ENCODE results near the gene ARHGAP42.

Gene ARHGAP42

DNA sequence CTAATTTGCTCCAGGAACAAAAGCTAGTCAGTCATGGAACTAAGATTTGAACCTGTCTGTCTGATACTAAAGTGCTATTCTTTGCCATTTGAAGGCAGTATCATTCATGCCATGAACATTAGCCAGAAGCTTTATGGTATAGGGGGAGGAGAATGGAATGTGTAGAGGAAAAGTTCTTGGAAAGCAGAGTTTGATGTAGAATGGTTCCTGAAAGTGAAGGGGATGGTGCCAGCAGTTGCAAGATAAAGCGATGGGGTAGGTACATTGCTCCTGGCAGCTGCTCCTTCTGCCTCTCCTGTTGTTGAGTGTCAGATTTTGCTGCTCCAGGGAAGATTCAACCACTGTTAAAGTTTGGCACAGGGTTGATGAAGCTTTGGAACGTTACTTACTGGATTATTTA lies 53.4 kb downstream of the ARHGAP42 start:
- no peaks in the 10 kb centered on the region for H3K27me3 ChIP-seq (ENCODE audit: insufficient read depth, poor library complexity, severe bottlenecking)
- H3K4me3 ChIP-seq (replicated peaks; ENCODE audit: insufficient read depth, low read length) = no peak overlapping the region
- TF ChIP-seq, protein P1, sequence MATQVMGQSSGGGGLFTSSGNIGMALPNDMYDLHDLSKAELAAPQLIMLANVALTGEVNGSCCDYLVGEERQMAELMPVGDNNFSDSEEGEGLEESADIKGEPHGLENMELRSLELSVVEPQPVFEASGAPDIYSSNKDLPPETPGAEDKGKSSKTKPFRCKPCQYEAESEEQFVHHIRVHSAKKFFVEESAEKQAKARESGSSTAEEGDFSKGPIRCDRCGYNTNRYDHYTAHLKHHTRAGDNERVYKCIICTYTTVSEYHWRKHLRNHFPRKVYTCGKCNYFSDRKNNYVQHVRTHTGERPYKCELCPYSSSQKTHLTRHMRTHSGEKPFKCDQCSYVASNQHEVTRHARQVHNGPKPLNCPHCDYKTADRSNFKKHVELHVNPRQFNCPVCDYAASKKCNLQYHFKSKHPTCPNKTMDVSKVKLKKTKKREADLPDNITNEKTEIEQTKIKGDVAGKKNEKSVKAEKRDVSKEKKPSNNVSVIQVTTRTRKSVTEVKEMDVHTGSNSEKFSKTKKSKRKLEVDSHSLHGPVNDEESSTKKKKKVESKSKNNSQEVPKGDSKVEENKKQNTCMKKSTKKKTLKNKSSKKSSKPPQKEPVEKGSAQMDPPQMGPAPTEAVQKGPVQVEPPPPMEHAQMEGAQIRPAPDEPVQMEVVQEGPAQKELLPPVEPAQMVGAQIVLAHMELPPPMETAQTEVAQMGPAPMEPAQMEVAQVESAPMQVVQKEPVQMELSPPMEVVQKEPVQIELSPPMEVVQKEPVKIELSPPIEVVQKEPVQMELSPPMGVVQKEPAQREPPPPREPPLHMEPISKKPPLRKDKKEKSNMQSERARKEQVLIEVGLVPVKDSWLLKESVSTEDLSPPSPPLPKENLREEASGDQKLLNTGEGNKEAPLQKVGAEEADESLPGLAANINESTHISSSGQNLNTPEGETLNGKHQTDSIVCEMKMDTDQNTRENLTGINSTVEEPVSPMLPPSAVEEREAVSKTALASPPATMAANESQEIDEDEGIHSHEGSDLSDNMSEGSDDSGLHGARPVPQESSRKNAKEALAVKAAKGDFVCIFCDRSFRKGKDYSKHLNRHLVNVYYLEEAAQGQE (IDR thresholded peaks at IDR 0.05; ENCODE audit: insufficient replicate concordance, low read depth) = no peak
- TF ChIP-seq POLR2AphosphoS5 (IDR thresholded peaks at IDR 0.05; ENCODE audit: low read depth) (no peak), GABPA (IDR thresholded peaks at IDR 0.05; ENCODE audit: low read depth) (no peak), SPI1 (IDR thresholded peaks at IDR 0.05; ENCODE audit: borderline replicate concordance, low read depth) (no peak)
- TF ChIP-seq, protein P2, sequence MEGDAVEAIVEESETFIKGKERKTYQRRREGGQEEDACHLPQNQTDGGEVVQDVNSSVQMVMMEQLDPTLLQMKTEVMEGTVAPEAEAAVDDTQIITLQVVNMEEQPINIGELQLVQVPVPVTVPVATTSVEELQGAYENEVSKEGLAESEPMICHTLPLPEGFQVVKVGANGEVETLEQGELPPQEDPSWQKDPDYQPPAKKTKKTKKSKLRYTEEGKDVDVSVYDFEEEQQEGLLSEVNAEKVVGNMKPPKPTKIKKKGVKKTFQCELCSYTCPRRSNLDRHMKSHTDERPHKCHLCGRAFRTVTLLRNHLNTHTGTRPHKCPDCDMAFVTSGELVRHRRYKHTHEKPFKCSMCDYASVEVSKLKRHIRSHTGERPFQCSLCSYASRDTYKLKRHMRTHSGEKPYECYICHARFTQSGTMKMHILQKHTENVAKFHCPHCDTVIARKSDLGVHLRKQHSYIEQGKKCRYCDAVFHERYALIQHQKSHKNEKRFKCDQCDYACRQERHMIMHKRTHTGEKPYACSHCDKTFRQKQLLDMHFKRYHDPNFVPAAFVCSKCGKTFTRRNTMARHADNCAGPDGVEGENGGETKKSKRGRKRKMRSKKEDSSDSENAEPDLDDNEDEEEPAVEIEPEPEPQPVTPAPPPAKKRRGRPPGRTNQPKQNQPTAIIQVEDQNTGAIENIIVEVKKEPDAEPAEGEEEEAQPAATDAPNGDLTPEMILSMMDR (IDR thresholded peaks at IDR 0.05; ENCODE audit: insufficient read depth, low read length) = no peak
- no peak overlapping the region for H3K27ac ChIP-seq (replicated peaks)
- DNase-seq (ENCODE audit: low read depth in 1 of 2, low spot score in 1 of 2) = no peak

DNA sequence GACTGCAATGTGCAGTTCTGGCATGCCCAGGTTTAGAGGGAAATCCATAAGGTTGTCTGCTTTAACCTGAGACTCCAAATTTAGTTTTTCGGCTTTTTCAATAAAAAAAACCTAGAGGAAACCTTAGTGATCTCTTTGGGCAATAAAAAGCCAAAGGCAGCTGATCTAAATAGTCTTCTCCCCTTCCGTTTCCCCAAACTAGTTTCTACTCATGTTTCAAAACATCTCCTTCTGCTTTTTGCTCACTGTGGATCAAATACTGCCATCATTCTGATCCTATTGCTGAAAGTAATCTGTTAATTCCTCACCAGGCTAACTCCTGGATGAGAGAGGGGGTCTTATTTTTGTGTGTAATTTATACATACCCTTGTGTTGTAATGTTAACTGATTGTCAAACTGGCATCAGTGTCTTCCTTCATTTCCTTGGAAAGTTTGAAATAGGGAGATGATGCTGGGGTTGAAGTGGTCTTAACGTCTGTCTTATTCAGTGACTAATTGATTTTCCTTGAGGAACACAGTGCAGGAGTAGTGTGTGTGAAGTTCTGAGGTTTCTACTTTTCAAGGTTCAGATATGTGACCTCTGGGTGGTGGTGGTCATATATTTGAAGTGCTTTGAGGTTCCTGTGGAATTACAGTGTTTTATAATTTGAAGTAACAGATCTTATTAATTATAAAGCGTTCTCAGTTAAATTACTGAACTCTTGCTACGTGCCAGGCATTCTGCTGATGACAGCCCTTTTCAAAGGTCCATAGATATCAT lies 55.0 kb downstream of the ARHGAP42 start:
- H3K27ac ChIP-seq (replicated peaks) = no peak overlapping the region
- H3K4me3 ChIP-seq (replicated peaks; ENCODE audit: insufficient read depth, low read length) = no peak overlapping the region
- DNase-seq (ENCODE audit: low read depth in 1 of 2, low spot score in 1 of 2) = no peak
- H3K27me3 ChIP-seq (ENCODE audit: insufficient read depth, poor library complexity, severe bottlenecking) = no peaks in the 10 kb centered on the region
- TF ChIP-seq, protein P2 (IDR thresholded peaks at IDR 0.05; ENCODE audit: insufficient read depth, low read length) = no peak
- TF ChIP-seq GABPA (IDR thresholded peaks at IDR 0.05; ENCODE audit: low read depth) (no peak), POLR2AphosphoS5 (IDR thresholded peaks at IDR 0.05; ENCODE audit: low read depth) (no peak), SPI1 (IDR thresholded peaks at IDR 0.05; ENCODE audit: borderline replicate concordance, low read depth) (no peak)
- TF ChIP-seq, protein P1 (IDR thresholded peaks at IDR 0.05; ENCODE audit: insufficient replicate concordance, low read depth) = no peak

DNA sequence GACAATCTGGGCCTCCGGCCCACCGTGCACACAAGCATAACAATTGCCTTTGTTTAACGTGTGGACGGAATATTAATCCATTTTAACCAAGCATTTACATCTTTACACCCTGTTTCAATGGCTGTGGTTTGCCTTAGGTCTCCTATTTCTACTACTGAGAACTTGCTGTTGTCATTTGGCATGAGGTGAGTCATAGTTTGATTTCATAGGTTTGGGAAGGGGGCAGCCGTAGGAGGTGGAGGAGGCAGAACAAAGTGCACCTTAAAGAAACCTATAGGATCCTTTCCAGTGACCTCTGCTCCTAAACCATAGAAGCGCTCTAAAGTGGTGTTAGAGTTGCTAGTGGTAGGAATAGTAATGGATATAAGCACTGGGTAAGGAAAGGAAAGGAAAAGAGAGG lies 59.4 kb downstream of the ARHGAP42 start:
- no peak overlapping the region for H3K4me3 ChIP-seq (replicated peaks; ENCODE audit: insufficient read depth, low read length)
- TF ChIP-seq GABPA (IDR thresholded peaks at IDR 0.05; ENCODE audit: low read depth) = no peak
- TF ChIP-seq SPI1 (IDR thresholded peaks at IDR 0.05; ENCODE audit: borderline replicate concordance, low read depth) = no peak
- TF ChIP-seq, protein P1 (IDR thresholded peaks at IDR 0.05; ENCODE audit: insufficient replicate concordance, low read depth) = no peak
- TF ChIP-seq, protein P2 (IDR thresholded peaks at IDR 0.05; ENCODE audit: insufficient read depth, low read length) = no peak
- no peak for TF ChIP-seq POLR2AphosphoS5 (IDR thresholded peaks at IDR 0.05; ENCODE audit: low read depth)
- no peak overlapping the region for H3K27ac ChIP-seq (replicated peaks)
- H3K27me3 ChIP-seq (ENCODE audit: insufficient read depth, poor library complexity, severe bottlenecking) = no peaks in the 10 kb centered on the region
- DNase-seq (ENCODE audit: low read depth in 1 of 2, low spot score in 1 of 2) = no peak

Measured in HL-60 (cell line).